HG03354 (cell line): ENCODE measurements around the gene FOXI3.

Experiments used
- ATAC-seq: cut with Tn5 transposase; IDR thresholded peaks from one replicate; pipeline ENCODE4 v1.9.1; 2021; ENCODE audit warnings: mild to moderate bottlenecking; ENCODE audit not compliant: unreplicated experiment, poor library complexity, severe bottlenecking

The FOXI3 gene

DNA sequence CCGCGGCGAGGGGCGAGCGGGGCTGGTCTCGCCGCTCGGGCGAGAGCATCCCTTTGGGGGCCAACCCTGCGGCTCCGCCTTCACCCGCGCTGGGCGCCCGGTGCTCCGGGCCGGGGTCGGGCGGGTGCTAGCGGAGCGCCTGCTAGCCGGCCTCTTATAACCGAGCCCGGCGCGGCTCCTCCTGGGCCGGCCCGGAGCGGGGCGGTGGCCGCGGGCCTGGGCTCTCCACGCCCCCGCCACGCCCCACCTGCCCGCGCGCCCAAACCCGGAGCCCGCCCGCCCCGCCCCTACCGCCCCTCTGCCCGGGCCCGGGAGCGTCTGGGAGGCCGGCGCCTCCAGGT lies at the start of gene FOXI3:
TSS of gene FOXI3 (minus strand) at position 129 of the 341 bp plus-strand sequence. CDS start 158 bp downstream, outside the sequence.
- no peak for ATAC-seq

DNA sequence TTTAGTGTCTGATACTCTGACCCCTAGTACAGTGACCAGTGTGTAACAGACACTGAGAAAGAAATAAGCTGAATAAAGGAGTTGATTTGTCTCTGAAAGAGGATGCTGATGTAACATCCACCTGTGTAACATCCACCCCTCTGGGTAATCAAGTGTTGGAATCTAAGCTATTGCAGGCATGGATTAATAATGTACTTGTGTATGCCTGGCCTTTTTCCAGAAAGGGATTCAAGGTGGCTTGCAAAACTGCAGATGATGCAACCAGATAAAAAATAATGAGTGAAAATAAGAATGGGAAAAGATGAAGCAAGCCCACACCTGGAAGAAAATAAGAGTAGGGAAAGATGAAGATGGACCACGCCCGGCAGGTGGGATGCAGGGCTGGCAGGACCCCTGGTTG lies 48.2 kb upstream of the FOXI3 start:
- no peak for ATAC-seq

DNA sequence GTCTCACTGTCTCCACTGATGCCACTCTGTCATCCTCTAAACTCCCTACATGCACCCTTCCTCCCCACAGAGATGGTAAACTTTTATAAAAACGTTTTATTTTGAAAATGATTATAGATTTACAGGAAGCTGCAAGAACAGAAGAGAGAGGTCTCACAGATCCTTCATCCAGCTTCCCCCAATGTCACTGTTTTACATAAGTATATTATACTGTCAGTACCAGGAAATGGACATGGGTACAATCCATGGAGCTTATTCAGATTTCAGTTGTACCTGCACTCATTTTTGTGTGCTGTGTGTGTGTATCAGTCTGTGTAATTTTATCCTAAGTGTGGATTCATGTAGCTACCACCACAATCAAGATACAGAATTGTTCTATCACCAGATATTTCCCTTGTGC lies 46.7 kb upstream of the FOXI3 start:
- no peak for ATAC-seq

DNA sequence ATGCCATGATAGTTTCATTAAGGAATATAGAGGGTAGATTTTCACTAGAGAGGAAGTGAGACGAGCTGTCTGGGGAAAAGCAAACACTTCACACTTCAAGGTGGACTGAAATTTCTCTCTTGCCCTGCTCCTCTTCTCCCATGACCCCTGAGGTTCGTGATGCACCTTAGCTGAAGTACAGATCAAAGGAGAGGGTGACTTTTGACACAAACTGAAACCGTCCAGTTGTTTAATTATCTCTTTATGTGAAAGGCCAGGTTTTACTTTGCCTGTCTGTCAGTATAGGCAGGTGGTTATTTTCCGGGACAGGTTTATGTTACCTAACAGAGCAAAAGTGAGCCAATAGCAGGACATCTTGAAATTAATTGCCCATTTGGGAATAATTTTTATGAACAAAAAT lies 41.0 kb upstream of the FOXI3 start:
- no peak for ATAC-seq

DNA sequence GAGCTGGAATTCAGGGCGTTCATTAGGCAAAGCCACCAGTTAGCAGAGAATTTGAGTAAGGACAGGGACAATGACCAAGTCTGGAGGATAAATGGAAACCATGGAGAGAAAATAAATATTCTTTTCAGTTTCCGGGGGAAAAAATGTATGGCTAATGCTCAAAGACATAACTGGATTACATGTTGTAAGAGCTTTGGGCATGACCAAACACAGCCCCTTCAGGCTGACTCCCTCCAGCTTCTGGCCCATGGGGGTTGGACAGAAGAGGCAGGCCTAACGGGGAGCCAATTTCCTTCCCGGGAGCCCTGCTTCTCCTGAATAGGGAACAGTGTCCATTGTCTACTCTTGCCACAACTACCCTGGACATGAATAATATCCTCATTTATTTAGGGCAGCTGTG lies 39.5 kb upstream of the FOXI3 start:
- ATAC-seq, result no peak

DNA sequence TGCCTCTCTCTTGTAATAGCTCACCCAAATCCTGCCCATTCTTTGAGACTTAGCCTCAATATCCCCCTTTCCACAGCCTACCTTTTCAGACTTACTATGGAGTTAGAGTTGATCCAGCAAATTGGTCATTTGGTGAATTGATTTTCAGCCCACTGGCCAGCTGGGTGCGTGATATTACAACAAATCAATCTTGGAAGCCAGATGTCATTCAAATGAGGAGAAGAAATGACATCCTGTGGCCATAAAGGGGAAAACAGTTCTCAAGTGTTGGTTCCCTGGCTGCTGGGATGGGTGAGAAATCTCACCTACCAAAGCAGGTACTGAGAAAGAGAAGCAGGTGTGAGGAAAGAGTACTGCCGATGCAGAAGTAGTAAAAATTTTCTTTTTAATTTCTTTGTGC lies 36.7 kb upstream of the FOXI3 start:
- ATAC-seq, result no peak

DNA sequence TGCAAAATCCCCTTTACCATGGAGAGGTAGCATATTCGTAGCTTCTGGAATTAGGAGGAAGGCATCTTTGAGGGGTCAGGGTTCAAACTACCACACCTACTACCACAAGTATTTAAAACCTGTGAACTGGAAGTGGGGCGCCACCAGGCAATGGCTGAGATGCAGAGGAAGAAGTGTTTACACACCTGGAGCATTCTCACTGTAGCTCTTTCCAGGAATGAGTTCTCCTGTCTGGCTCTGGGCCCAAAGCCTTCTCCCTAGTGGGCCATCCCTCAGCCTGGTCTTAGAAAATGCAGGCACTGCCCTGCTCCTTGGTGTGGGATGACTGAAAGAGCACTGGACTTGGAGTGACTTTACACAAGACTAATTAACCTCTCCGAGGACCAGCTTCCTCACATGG lies 30.7 kb upstream of the FOXI3 start:
- ATAC-seq, result no peak

DNA sequence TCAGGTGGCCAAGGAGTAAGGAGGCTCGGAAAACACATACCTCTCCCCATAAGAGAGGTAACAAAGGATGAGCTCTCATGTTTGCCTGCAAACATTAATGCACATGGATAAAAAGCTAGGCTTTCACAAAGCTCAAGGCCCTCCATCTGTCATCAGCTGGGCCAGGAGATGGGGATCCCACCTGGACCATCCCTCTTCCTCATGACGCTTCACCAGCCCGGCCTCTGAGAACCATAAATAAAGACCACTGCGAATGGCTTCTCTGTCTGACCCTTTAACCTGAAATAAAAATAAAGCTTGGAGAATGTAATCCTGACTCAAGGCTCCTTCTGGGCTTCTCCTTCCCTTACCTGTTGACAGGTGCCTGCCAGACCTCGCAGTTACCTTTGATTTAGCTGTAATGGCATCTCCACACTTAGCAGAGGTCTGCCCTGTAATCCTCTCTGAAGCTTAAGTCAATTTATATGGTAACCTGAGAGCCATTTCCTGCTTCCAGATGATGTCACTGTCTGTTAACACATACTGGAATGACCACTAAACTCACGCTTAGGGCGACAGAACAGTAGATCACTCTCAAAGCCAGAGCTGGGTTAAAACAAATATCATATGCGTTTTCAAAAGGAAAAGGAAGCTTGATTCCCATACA lies 29.3 kb upstream of the FOXI3 start:
- no peak for ATAC-seq

DNA sequence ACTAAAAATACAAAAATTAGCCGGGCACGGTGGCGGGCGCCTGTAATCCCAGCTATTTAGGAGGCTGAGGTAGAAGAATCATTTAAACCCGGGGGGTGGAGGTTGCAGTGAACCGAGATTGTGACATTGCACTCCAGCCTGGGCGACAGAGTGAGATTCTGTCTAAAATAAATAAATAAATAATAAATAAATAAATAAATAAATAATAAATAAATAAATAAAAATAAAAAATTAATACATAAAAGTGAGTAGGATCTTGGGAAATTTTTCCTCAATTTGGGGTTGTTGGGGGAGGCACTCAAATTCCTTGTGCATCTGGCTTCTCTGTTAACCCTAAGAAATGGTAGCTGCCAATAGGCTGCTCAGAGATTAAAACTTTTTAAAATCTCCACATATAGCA lies 20.3 kb upstream of the FOXI3 start:
- ATAC-seq, result no peak

DNA sequence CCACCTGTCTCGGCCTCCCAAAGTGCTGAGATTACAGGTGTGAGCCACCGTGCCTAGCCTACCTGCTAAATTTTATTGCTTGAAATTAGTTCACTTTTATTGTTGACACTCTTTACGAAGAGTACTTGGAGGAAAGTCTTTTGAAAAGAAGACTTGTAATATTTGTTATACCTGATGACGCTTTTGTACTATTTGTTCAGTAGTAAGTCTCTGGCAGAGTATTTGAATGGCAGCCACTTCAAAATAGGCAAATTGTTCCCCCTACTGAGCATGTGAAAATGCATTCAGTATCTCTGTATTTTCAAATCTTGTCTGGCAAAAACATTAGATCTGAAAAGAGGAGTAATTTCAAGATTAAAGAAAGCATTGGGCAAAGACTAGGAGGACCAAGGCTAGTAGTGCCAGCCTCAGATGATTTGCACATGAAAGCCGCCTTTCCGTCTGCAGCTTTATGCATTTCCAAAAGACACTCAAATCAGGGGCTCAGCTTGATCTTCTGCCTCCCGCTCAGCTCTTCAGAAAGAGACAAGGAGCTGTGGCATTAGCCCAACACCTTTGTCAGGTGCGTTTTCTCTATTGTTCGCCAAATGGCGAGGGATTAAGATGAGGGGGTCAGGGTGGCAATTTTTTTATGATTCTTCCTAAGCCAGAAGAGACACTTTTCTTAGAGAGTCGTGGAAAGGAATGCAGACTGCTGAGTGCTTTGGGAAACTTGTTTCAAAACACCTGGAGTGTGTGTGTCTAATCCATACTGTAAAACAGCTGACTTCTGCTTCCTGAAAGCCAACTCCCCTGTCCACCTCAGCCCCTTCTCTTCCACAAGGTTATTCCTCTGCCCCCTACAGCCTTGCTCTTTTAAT lies 18.8 kb upstream of the FOXI3 start:
- ATAC-seq, result no peak

DNA sequence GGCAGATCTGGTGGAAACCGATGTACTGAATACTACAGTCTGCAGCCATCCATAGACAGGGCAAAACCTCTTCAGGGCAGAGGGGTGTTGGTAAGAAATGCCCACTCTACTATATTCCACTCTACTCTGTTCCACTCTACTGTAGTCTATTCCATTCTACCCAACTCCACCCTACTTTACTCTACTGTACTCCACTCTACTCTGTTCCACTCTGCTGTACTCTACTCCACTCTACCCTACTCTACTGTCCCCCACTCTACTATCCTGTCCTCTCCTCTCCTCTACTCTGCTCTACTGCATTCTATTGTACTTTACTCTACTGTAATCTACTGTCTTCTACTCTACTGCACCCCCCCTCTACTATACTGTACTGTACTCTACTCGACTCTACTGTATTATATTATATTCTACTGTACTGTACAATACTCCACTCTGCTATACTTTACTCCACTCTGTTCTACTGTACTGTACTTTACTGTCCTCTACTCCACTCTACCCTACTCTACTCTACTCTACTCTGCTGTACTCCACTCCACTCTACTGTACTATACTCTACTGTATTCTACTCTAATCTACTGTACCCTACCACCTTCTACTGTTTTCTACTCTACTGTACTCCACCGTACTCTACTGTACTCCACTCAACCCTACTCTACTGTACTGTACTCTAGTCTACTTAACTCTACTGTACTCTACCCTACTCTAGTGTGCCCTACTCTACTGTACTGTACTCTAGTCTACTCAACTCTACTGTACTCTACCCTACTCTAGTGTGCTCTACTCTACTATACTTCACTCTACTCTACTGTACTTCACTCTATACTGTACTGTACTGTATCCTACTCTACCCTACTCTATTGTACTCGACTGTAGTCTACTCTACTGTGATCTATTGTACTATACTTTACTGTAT lies 17.0 kb upstream of the FOXI3 start:
- no peak for ATAC-seq

DNA sequence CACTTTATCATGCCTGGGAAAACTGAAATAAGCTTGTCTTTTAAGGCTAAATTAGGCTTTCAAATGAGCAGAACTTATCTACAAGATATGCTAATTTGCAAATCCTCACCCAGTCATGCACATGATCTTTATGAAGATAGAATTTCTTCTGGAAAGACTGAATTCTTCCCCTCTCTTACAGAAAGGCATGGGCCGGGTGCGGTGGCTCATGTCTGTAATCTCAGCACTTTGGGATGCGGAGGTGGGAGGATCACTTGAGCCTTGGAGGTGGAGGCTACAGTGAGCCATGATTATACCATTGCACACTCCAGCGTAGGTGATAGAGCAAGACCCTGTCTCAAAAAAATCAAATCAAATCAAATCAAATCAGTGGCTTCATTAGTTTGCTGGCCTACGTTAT lies 11.7 kb upstream of the FOXI3 start:
- ATAC-seq, result no peak

DNA sequence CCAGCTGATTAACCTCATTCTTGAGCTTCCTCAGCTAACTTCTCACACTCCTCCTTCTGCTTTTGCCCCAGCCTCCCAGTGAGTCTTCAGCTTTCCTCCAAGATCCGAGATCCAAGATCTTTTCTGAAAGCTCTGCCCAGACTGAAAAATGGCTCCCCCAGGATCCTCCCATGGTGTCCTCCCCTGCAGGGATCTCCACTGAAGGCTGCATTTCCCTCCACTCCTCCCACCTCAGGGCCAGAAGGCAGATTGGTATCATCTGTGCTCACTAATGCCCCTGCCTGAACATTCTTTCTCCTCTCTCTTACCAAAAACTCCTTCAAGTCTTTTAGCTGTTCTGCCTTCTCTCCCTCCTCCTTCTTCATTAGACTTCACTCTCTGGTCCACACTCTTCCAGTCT lies 6.1 kb upstream of the FOXI3 start:
- no peak for ATAC-seq

DNA sequence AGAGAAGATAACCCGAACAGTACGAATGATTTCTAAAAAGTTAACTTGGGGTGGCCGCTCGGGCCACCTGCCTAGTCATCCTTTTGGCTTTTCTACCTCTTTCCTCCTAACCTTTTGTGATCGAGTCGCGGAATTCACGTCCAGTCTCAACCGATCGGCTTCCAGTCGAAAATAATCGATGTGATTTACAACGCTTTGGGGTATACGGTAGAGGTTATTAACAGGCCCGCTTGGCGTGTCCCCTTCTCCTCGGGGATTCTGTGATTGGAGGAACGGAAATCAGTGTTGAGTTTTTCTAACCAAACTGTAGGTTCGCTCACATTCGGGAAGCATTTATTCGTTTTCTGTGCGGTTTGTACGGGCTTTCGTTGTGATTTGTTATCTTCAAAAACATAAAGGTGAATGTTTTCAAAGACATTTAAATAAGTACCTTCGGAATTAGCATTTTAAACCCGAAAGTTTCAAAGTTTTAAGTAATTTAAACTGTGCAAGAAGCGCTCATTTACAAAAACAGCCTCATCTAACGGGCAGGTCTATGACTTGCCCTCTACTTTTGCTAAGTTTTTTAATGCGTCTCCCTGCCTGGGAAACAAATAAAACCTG lies 588 bp upstream of the FOXI3 start:
- ATAC-seq, result no peak

DNA sequence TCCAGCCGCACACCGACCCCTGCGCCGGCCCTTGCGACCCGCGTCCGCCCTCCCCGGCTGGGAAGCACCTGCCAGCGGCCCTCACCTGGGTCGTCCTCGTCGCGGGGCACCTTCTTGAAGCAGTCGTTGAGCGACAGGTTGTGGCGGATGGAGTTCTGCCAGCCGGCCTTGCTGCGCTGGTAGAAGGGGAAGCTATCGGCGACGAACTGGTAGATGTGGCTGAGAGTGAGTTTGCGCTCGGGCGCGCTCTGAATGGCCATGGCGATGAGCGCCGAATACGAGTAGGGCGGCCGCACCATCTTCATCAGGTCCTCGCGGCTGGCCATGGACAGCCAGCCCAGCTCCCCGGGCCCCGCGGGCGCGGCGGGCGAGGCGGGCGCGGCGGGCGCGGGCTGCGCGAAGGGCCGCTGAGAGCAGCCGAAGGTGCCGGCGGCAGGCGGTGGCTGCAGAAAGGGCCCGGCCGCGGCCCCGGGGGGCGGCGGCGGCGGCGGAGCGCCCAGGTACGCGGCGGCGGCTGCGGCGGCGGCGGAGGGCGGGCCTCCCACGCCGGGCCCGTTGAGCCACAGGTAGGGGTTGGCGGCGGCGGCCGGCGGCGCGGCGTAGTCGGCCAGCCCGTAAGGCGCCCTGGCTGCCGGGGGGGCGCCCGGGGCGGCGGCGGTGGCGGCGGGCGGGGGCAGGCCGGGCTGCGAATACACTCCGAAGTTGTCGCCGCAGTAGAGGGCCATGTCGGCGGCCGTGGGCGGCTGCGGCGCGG lies 505 bp downstream of the FOXI3 start:
- no peak for ATAC-seq

DNA sequence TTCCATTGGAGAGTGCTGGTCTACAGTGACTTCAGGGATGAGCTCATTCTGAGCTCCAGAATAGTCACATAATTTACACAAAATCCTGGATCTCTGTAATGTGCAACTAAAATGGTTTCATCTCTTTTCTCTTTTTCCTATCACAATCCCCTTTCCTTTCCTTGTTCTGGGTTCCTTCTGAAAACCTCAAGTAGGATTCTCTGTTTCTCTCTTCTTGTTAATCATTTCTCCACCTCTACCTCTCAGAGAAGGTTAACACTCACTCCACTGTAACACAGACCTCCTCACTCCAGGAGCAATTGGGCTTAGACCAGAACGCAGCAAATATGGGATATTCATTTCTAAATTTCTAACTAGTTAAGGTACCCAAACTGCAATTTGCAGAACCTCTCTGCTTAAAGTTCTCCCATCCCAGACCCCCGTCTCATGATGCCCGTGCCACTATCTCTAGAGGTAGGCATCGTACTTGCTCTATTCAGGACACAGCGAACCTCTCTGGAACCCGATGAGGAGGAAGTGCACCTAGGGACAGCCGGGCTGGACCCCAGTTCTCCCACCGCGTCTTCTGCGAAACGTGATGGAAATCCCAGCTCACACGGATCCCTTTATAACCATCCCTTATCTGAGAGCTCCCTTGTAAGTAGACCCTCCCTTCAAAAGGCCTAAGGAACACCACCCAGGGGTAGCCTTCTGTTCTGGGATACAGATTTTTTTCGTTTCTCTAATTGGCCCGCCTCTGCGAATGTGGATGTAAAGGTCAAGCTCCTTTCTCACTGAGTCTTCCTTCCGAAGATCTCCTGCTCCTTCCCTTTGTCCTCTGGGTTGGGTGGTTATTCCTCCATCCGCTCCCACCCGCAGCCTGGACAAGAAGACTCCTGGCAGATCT lies 1.3 kb downstream of the FOXI3 start:
- no peak for ATAC-seq

DNA sequence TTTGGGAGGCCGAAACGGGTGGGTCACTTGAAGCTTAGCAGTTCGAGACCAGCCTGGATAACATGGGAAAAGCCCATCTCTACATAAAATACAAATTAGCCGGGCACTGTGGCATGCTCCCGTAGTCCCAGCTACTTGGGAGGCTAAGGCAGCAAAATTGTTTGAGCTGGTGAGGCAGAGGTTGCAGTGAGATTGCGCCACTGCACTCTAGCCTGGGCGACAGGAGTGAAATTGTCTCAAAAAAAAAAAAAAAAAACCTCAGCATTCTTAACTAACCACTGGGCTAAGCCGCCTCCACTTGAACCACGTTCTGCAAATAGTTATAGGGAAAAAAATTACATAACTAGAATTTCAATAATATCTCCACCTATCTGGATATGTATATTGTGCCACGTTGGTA lies 2.3 kb downstream of the FOXI3 start:
- no peak for ATAC-seq

DNA sequence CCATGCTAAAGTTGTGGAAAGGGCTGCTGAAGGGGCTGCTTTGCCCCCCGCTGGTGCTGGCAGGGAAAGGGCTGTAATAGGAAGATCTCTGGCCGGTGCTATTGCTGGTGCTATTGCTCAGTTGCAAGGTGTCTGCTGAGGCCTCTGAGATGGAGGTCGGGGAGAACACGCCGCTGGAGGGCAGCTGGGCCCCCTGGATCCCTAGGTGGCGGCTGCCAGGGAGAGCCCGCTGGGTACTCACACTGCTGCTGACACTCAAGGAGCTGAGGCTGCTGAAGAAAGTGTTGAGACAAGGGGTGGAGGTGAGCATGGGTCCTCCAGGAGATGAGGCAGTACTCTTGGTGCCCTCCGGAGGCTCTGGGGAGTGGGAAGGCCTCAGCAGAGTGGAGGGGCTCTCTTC lies 4.2 kb downstream of the FOXI3 start:
- no peak for ATAC-seq
